Neural cell (in vitro differentiated cells): Measurements from ENCODE around the gene KRTAP5-1. TPM values are rescaled to one million over a fixed set of nuclear protein-coding genes. Genes with fewer than 3 reads are reported as not detected.

Experiments
- H2AFZ ChIP-seq: fragments of 200-600, 300-800 bp; sonication (generic), shearing (Covaris generic); 2 replicates; pipeline ENCODE4 v1.6.0; 2014; ENCODE audit warnings: low read depth, mild to moderate bottlenecking, antibody characterized with exemption, low read length, moderate library complexity
- H3F3A ChIP-seq: fragments of 200-600 bp; shearing (Covaris generic); 2 replicates; pipeline ENCODE4 v1.6.1; 2016; ENCODE audit warnings: mild to moderate bottlenecking, moderate library complexity, mixed read lengths, antibody characterized with exemption, low read length; ENCODE audit not compliant: insufficient read depth, poor library complexity, severe bottlenecking
- H3K27ac ChIP-seq: fragments of 200-600, 300-800 bp; sonication (generic), shearing (Covaris generic); 2 replicates; pipeline ENCODE4 v1.5.1; 2014; ENCODE audit warnings: mild to moderate bottlenecking, low read length, moderate library complexity
- H3K27me3 ChIP-seq: fragments of 300-800, 200-600 bp; sonication (generic), shearing (Covaris generic); 2 replicates; pipeline ENCODE4 v1.6.0; 2014; ENCODE audit warnings: mild to moderate bottlenecking, low read depth, low read length, moderate library complexity; ENCODE audit not compliant: insufficient read depth
- H3K36me3 ChIP-seq: fragments of 300-800, 200-600 bp; sonication (generic), shearing (Covaris generic); 2 replicates; pipeline ENCODE4 v1.5.1; 2014; ENCODE audit warnings: mild to moderate bottlenecking, antibody characterized with exemption, low read length, moderate library complexity; ENCODE audit not compliant: insufficient read depth
- H3K4me2 ChIP-seq: fragments of 300-800, 200-600 bp; sonication (generic), shearing (Covaris generic); 2 replicates; pipeline ENCODE4 v1.6.0; 2014; ENCODE audit warnings: mild to moderate bottlenecking, low read length
- H3K4me3 ChIP-seq: fragments of 300-800, 200-600 bp; sonication (generic), shearing (Covaris generic); 2 replicates; pipeline ENCODE4 v1.5.1; 2014; ENCODE audit warnings: mild to moderate bottlenecking, low read length, moderate library complexity
- H3K79me2 ChIP-seq: fragments of 200-600 bp; shearing (Covaris generic); replicated peaks from 2 replicates; pipeline ENCODE4 v1.6.0; 2014; ENCODE audit warnings: mild to moderate bottlenecking, low read length, moderate library complexity; ENCODE audit not compliant: insufficient read depth
- H3K9ac ChIP-seq: fragments of 300-800, 200-600 bp; sonication (generic), shearing (Covaris generic); 2 replicates; pipeline ENCODE4 v1.6.1; 2016; ENCODE audit warnings: mild to moderate bottlenecking, low read length, mixed read lengths
- H3K9me2 ChIP-seq: fragments of 200-600 bp; shearing (Covaris generic); 2 replicates; pipeline ENCODE4 v1.6.1; 2016; ENCODE audit warnings: mild to moderate bottlenecking, low read length, mixed read lengths; ENCODE audit not compliant: insufficient read depth
- H3K9me3 ChIP-seq: fragments of 200-600, 300-800 bp; sonication (generic), shearing (Covaris generic); 2 replicates; pipeline ENCODE4 v1.6.1; 2016; ENCODE audit warnings: mild to moderate bottlenecking, mixed run types, low read length, moderate library complexity, mixed read lengths
- H4K20me1 ChIP-seq: fragments of 200-600 bp; shearing (Covaris generic); 2 replicates; pipeline ENCODE4 v1.6.1; 2016; ENCODE audit warnings: mild to moderate bottlenecking, mixed run types; ENCODE audit not compliant: insufficient read depth
- CTCF ChIP-seq: fragments of 450-650 bp; IDR thresholded peaks from 2 replicates; pipeline ENCODE4 v1.5.1; 2014; ENCODE audit warnings: antibody characterized with exemption, mild to moderate bottlenecking, moderate library complexity; ENCODE audit not compliant: poor library complexity, severe bottlenecking
- EP300 ChIP-seq: fragments of 450-650 bp; conservative IDR thresholded peaks from 2 replicates; pipeline ENCODE4 v1.6.1; 2014; ENCODE audit warnings: antibody characterized with exemption, mild to moderate bottlenecking, moderate library complexity; ENCODE audit not compliant: poor library complexity, severe bottlenecking
- EZH2 ChIP-seq: fragments of 200-600, 300-800 bp; shearing (Covaris generic), sonication (generic); IDR thresholded peaks from 2 replicates; pipeline ENCODE4 v1.6.1; 2014; ENCODE audit warnings: antibody characterized with exemption, low read length, borderline replicate concordance, mild to moderate bottlenecking; ENCODE audit not compliant: insufficient read depth, poor library complexity, severe bottlenecking
- MXI1 ChIP-seq: fragments of 450-650 bp; conservative IDR thresholded peaks from 2 replicates; pipeline ENCODE4 v1.6.1; 2014; ENCODE audit warnings: antibody characterized with exemption, mild to moderate bottlenecking; ENCODE audit not compliant: poor library complexity, severe bottlenecking
- POLR2AphosphoS5 ChIP-seq: IDR thresholded peaks from 2 replicates; pipeline ENCODE4 v1.6.1; 2012
- RAD21 ChIP-seq: fragments of 450-650 bp; conservative IDR thresholded peaks from 2 replicates; pipeline ENCODE4 v1.6.1; 2014; ENCODE audit warnings: antibody characterized with exemption, mild to moderate bottlenecking, moderate library complexity
- REST ChIP-seq: IDR thresholded peaks from 2 replicates; pipeline ENCODE4 v1.6.1; 2012; ENCODE audit warnings: borderline replicate concordance
- SMC3 ChIP-seq: fragments of 450-650 bp; conservative IDR thresholded peaks from 2 replicates; pipeline ENCODE4 v1.6.1; 2014; ENCODE audit warnings: antibody characterized with exemption, mild to moderate bottlenecking, moderate library complexity; ENCODE audit not compliant: poor library complexity
- TAF1 ChIP-seq: IDR thresholded peaks from 2 replicates; pipeline ENCODE4 v1.6.1; 2012; ENCODE audit warnings: low read depth
- polyA plus RNA-seq: library from polyadenylated mRNA; depleted of rRNA; stranded (reverse); fragments of >200 nt; gene quantifications from 2 replicates; pipeline ENCODE4 v1.2.3, GENCODE V29; 2014

KRTAP5-1 gene
- polyA plus RNA-seq, 1 donor from 2014 or later: not detected

- Histone ChIP-seq H3K79me2 (peaks cover 49% of the 10 kb centered on the region), H3K4me3 (peak overlapping the region; percentile 97), H3K4me2 (peak overlapping the region; percentile 94), H3K9ac (peak overlapping the region; percentile 98), H3F3A (peaks cover 4% of the 10 kb centered on the region), H3K27ac (peak overlapping the region; percentile 81), H3K27me3 (peaks cover 9% of the 10 kb centered on the region), H2AFZ (no peak overlapping the region), H3K36me3 (no peaks in the 10 kb centered on the region), H4K20me1 (peaks cover 5% of the 10 kb centered on the region), H3K9me2 (no peaks in the 10 kb centered on the region), H3K9me3 (peaks cover under 1% of the 10 kb centered on the region)
- peak; percentile 46 for TF ChIP-seq TAF1
- no peak for TF ChIP-seq EZH2
- TF ChIP-seq CTCF: peak; percentile 9
- TF ChIP-seq REST: peak; percentile 40
- no peak for TF ChIP-seq EP300
Observed at GRCh38 chr11:1573077-1573902, 11.8 kb downstream of the KRTAP5-1 start.

GRCh38 chr11:1572197-1573076 is 12.6 kb downstream of the KRTAP5-1 start, which contains the start of gene DUSP8:
Gene DUSP8 (minus strand): TSS chr11:1572271. CDS start chr11:1565826, 6,445 bp downstream.
- H3F3A ChIP-seq: peaks cover 4% of the 10 kb centered on the region
- H3K4me3 ChIP-seq: peak within 1 kb of the TSS; percentile 97
- H3K36me3 ChIP-seq: no peaks in the 10 kb centered on the region
- H3K9me3 ChIP-seq: no peaks in the 10 kb centered on the region
- H3K9me2 ChIP-seq: no peaks in the 10 kb centered on the region
- peak within 1 kb of the TSS; percentile 94 for H3K4me2 ChIP-seq
- peaks cover 11% of the 10 kb centered on the region for H4K20me1 ChIP-seq
- peak within 1 kb of the TSS; percentile 98 for H3K9ac ChIP-seq
- peak within 1 kb of the TSS; percentile 85 for H3K27ac ChIP-seq
- TF ChIP-seq EP300 (no peak), MXI1 (peak; percentile 35), CTCF (no peak), SMC3 (no peak), POLR2AphosphoS5 (peak; percentile 80), RAD21 (no peak), REST (peak; percentile 17), TAF1 (no peak), EZH2 (no peak)
- H3K79me2 ChIP-seq: peaks cover 56% of the 10 kb centered on the region
- H2AFZ ChIP-seq: no peak within 1 kb of the TSS
- peaks cover 9% of the 10 kb centered on the region for H3K27me3 ChIP-seq
